PC-9 (cell line): Measurements from ENCODE around the gene APLNR. TPM values are rescaled to one million over a fixed set of nuclear protein-coding genes. Genes with fewer than 3 reads are reported as not detected.

ENCODE experiments used
- BruUV-seq: library from RNA; stranded (reverse); fragments of 400-500 nt; replicated peaks from 2 replicates; lab custom pipeline; 2021; lab: Mats Ljungman, UMichigan
- CTCF ChIA-PET: fragments of 300-600 bp; sonication (Branson Sonifier 250); formaldehyde crosslinking; loops from one replicate; lab custom pipeline; 2022; ENCODE audit warnings: antibody characterized with exemption; lab: Charles Lee
- POLR2A ChIA-PET: fragments of 300-600 bp; sonication (Branson Sonifier 250); formaldehyde crosslinking; loops from one replicate; lab custom pipeline; 2022; ENCODE audit warnings: antibody characterized with exemption; ENCODE audit not compliant: unreplicated experiment; lab: Charles Lee
- DNase-seq, 2 experiments: peaks; one replicate each; pipeline versions ENCODE4 v3.0.0 to v3.0.0-alpha.2; 2015 to 2022; ENCODE audit warnings: mixed read lengths in 1 of 2
- H2AFZ ChIP-seq: fragments of 200-600 bp; sonication (generic); 2 replicates; pipeline ENCODE4 v1.8.1; 2017; ENCODE audit warnings: antibody characterized with exemption
- H3F3A ChIP-seq: fragments of 200-600 bp; sonication (generic); 2 replicates; pipeline ENCODE4 v1.8.1; 2017; ENCODE audit warnings: antibody characterized with exemption, mild to moderate bottlenecking, low read depth; ENCODE audit not compliant: insufficient read depth
- H3K27ac ChIP-seq: fragments of 200-600 bp; sonication (generic); 2 replicates; pipeline ENCODE4 v1.6.1; 2016; ENCODE audit warnings: mixed run types
- H3K27me3 ChIP-seq: fragments of 200-600 bp; sonication (generic); 2 replicates; pipeline ENCODE4 v1.6.1; 2016; ENCODE audit warnings: low read depth, mixed run types; ENCODE audit not compliant: insufficient read depth
- H3K36me3 ChIP-seq: fragments of 200-600 bp; sonication (generic); 2 replicates; pipeline ENCODE4 v1.6.1; 2016; ENCODE audit warnings: low read depth, mixed run types
- H3K4me1 ChIP-seq: fragments of 200-600 bp; sonication (generic); replicated peaks from 2 replicates; pipeline ENCODE4 v1.6.1; 2016; ENCODE audit warnings: mixed run types; ENCODE audit not compliant: insufficient read depth
- H3K4me2 ChIP-seq: fragments of 200-600 bp; sonication (generic); 2 replicates; pipeline ENCODE4 v1.6.1; 2017; ENCODE audit warnings: mixed run types
- H3K4me3 ChIP-seq: fragments of 200-600 bp; sonication (generic); 2 replicates; pipeline ENCODE4 v1.6.1; 2016; ENCODE audit warnings: mixed run types
- H3K79me2 ChIP-seq: fragments of 200-600 bp; sonication (generic); 2 replicates; pipeline ENCODE4 v1.6.1; 2017; ENCODE audit warnings: low read depth, mixed run types
- H3K9me2 ChIP-seq: fragments of 200-600 bp; sonication (generic); 2 replicates; pipeline ENCODE4 v1.8.1; 2017; ENCODE audit warnings: mild to moderate bottlenecking; ENCODE audit not compliant: insufficient read depth
- H3K9me3 ChIP-seq: fragments of 200-600 bp; sonication (generic); 2 replicates; pipeline ENCODE4 v1.8.1; 2016; ENCODE audit warnings: low read depth; ENCODE audit not compliant: insufficient read depth
- H4K20me1 ChIP-seq: fragments of 200-600 bp; sonication (generic); 2 replicates; pipeline ENCODE4 v1.8.1; 2017; ENCODE audit not compliant: insufficient read depth
- CTCF ChIP-seq: fragments of 200-600 bp; sonication (generic); conservative IDR thresholded peaks from 2 replicates; pipeline ENCODE4 v1.6.1; 2017; ENCODE audit warnings: mixed run types, antibody characterized with exemption, mild to moderate bottlenecking, moderate library complexity
- EZH2 ChIP-seq: fragments of 200-600 bp; sonication (generic); IDR thresholded peaks from 2 replicates; pipeline ENCODE4 v1.8.0; 2017; ENCODE audit warnings: antibody characterized with exemption, low read depth
- intact Hi-C: fragments of 100-400 bp; cut with micrococcal nuclease; formaldehyde crosslinking; loops from one replicate; pipeline ENCODE4 v1.10.0; 2022; ENCODE audit not compliant: unreplicated experiment
- total RNA-seq: library from RNA; stranded (reverse); gene quantifications from 2 replicates; pipeline ENCODE4 v1.2.3, GENCODE V29; 2021

The APLNR gene
- total RNA-seq, 1 experiment from 2014 or later = not detected

GRCh38 chr11:57274904-57275498 lies 38.0 kb upstream of the APLNR start:
- TF ChIP-seq CTCF = no peak
- TF ChIP-seq EZH2 = no peak
- no peaks in the 10 kb centered on the region for H3K36me3 ChIP-seq
- H3K4me1 ChIP-seq = peaks cover 35% of the 10 kb centered on the region
- intact Hi-C loops = no loop called here
- H3F3A ChIP-seq = peaks cover 18% of the 10 kb centered on the region
- peaks cover 7% of the 10 kb centered on the region; the same call in 1 of the 2 replicates for H3K9me2 ChIP-seq
- H3K79me2 ChIP-seq = no peaks in the 10 kb centered on the region
- no peaks in the 10 kb centered on the region for H3K9me3 ChIP-seq
- POLR2A ChIA-PET = no interaction called here
- H3K4me2 ChIP-seq = no peak overlapping the region
- no peak overlapping the region for H3K4me3 ChIP-seq
- no peak overlapping the region for H3K27ac ChIP-seq
- no peaks in the 10 kb centered on the region for H4K20me1 ChIP-seq
- peak in 1 of 2 experiments; percentile 28 for DNase-seq
- H3K27me3 ChIP-seq = no peaks in the 10 kb centered on the region
- no peak overlapping the region for H2AFZ ChIP-seq
- CTCF ChIA-PET = interaction anchor here (0.7 kb wide), 1 partner anchor 833 kb away, joined by 5 read pairs; no protein-coding TSS in a partner anchor
- no TSS peak for BruUV-seq

GRCh38 chr11:57273448-57274058 lies 36.5 kb upstream of the APLNR start:
- Histone ChIP-seq H3F3A (peaks cover 11% of the 10 kb centered on the region), H2AFZ (no peak overlapping the region), H3K4me3 (no peak overlapping the region), H3K27me3 (no peaks in the 10 kb centered on the region), H3K36me3 (no peaks in the 10 kb centered on the region), H3K79me2 (no peaks in the 10 kb centered on the region), H3K27ac (no peak overlapping the region), H3K9me2 (peaks cover 7% of the 10 kb centered on the region; the same call in 1 of the 2 replicates), H3K9me3 (no peaks in the 10 kb centered on the region), H3K4me1 (peaks cover 21% of the 10 kb centered on the region), H3K4me2 (no peak overlapping the region), H4K20me1 (no peaks in the 10 kb centered on the region)
- CTCF ChIA-PET = no interaction called here
- DNase-seq = peak in 1 of 2 experiments; percentile 12
- no TSS peak for BruUV-seq
- intact Hi-C loops = no loop called here
- POLR2A ChIA-PET = no interaction called here
- TF ChIP-seq CTCF (no peak), EZH2 (no peak)

- intact Hi-C loops = no loop called here
- no peaks in the 10 kb centered on the region for H4K20me1 ChIP-seq
- no peak overlapping the region for H3K27ac ChIP-seq
- H3K4me2 ChIP-seq = no peak overlapping the region
- H3K9me3 ChIP-seq = peaks cover 10% of the 10 kb centered on the region; the same call in 1 of the 2 replicates
- no peak for DNase-seq
- H2AFZ ChIP-seq = no peak overlapping the region
- no peak overlapping the region for H3K4me3 ChIP-seq
- H3K79me2 ChIP-seq = no peaks in the 10 kb centered on the region
- H3K36me3 ChIP-seq = no peaks in the 10 kb centered on the region
- no peaks in the 10 kb centered on the region for H3K9me2 ChIP-seq
- POLR2A ChIA-PET = interaction anchor here (0.6 to 0.7 kb wide), 2 partner anchors 139 to 1137 kb away, joined by 3 to 4 read pairs; partner anchors contain the start of gene OR5B3
- no peaks in the 10 kb centered on the region for H3K4me1 ChIP-seq
- BruUV-seq = no TSS peak
- no peaks in the 10 kb centered on the region for H3K27me3 ChIP-seq
- TF ChIP-seq CTCF = no peak
- no peak for TF ChIP-seq EZH2
- H3F3A ChIP-seq = no peaks in the 10 kb centered on the region
- CTCF ChIA-PET = no interaction called here
These were observed 32.5 kb upstream of the APLNR start for GRCh38 chr11:57269571-57270021.
